Erythroblast (primary cell): ENCODE results near the gene EBP.

ENCODE experiments used
- GATA1 ChIP-seq: IDR thresholded peaks from 2 replicates; pipeline ENCODE4 v1.6.1; 2011; ENCODE audit warnings: low read depth, mild to moderate bottlenecking, control low read depth, low read length, moderate library complexity
- POLR2A ChIP-seq: IDR thresholded peaks from 2 replicates; pipeline ENCODE4 v1.6.1; 2011; ENCODE audit warnings: mild to moderate bottlenecking, low read length

- no peak for TF ChIP-seq POLR2A
- TF ChIP-seq GATA1: no peak
These were observed 38.0 kb downstream of the EBP start for GRCh38 chrX:48559636-48560035.
